ENCODE measurements around the gene ULK4.

The ULK4 gene

GRCh38 chr3:41213588-41213987 lies 748.3 kb downstream of the ULK4 start:
- in situ Hi-C loops (cut with MboI; ENCODE audit: low sequenced_read_pairs, unreplicated experiment), result no loop called here
- no peak for DNase-seq (ENCODE audit: low spot score)
- no peak for TF ChIP-seq CTCF (IDR thresholded peaks at IDR 0.05; ENCODE audit: borderline replicate concordance, control extremely low read depth, extremely low read depth, insufficient read depth, missing control alignments)

GRCh38 chr3:41212088-41212487 lies 749.8 kb downstream of the ULK4 start:
- DNase-seq (ENCODE audit: low spot score), result no peak
- no peak for TF ChIP-seq CTCF (IDR thresholded peaks at IDR 0.05; ENCODE audit: borderline replicate concordance, control extremely low read depth, extremely low read depth, insufficient read depth, missing control alignments)
- in situ Hi-C loops (cut with MboI; ENCODE audit: low sequenced_read_pairs, unreplicated experiment), result no loop called here

GRCh38 chr3:41210966-41211365 lies 750.9 kb downstream of the ULK4 start:
- no peak for TF ChIP-seq CTCF (IDR thresholded peaks at IDR 0.05; ENCODE audit: borderline replicate concordance, control extremely low read depth, extremely low read depth, insufficient read depth, missing control alignments)
- no peak for DNase-seq (ENCODE audit: low spot score)
- in situ Hi-C loops (cut with MboI; ENCODE audit: low sequenced_read_pairs, unreplicated experiment), result no loop called here

- in situ Hi-C loops (cut with MboI; ENCODE audit: low sequenced_read_pairs, unreplicated experiment), result no loop called here
- no peak for DNase-seq (ENCODE audit: low spot score)
- TF ChIP-seq CTCF (IDR thresholded peaks at IDR 0.05; ENCODE audit: borderline replicate concordance, control extremely low read depth, extremely low read depth, insufficient read depth, missing control alignments), result no peak
Observed at GRCh38 chr3:41209646-41210045, 752.3 kb downstream of the ULK4 start.

GRCh38 chr3:41208507-41209220 lies 753.2 kb downstream of the ULK4 start:
- no peak for DNase-seq (ENCODE audit: low spot score)
- no peak for TF ChIP-seq CTCF (IDR thresholded peaks at IDR 0.05; ENCODE audit: borderline replicate concordance, control extremely low read depth, extremely low read depth, insufficient read depth, missing control alignments)
- in situ Hi-C loops (cut with MboI; ENCODE audit: low sequenced_read_pairs, unreplicated experiment), result no loop called here

GRCh38 chr3:41207355-41207754 lies 754.5 kb downstream of the ULK4 start:
- DNase-seq (ENCODE audit: low spot score), result no peak
- in situ Hi-C loops (cut with MboI; ENCODE audit: low sequenced_read_pairs, unreplicated experiment), result no loop called here

More at GRCh38 chr3:41207355-41207754, 754.5 kb downstream of the ULK4 start:
- no peak for TF ChIP-seq CTCF (IDR thresholded peaks at IDR 0.05; ENCODE audit: borderline replicate concordance, control extremely low read depth, extremely low read depth, insufficient read depth, missing control alignments)

All from GM13976 (cell line).